Parathyroid adenoma (tissue), 2 donors: ENCODE measurements around the gene PRPF6.

Source experiments
- H2AFZ ChIP-seq: fragments of 300-600 bp; sonication (generic); one replicate; pipeline ENCODE4 v1.7.0; 2017; ENCODE audit warnings: antibody characterized with exemption, mild to moderate bottlenecking
- H3K27ac ChIP-seq: fragments of 300-600 bp; sonication (generic); one replicate; pipeline ENCODE4 v1.7.0; 2017
- H3K27me3 ChIP-seq: fragments of 300-600 bp; sonication (generic); one replicate; pipeline ENCODE4 v1.7.0; 2017; ENCODE audit warnings: low read length; ENCODE audit not compliant: control insufficient read depth, insufficient read depth
- H3K36me3 ChIP-seq: fragments of 300-600 bp; sonication (generic); one replicate; pipeline ENCODE4 v1.7.0; 2017; ENCODE audit warnings: low read length; ENCODE audit not compliant: control insufficient read depth, insufficient read depth
- H3K4me1 ChIP-seq: fragments of 300-600 bp; sonication (generic); one replicate; pipeline ENCODE4 v1.7.0; 2017; ENCODE audit warnings: control low read depth
- H3K4me2 ChIP-seq: fragments of 300-600 bp; sonication (generic); one replicate; pipeline ENCODE4 v1.7.0; 2017; ENCODE audit warnings: low read length
- H3K4me3 ChIP-seq: fragments of 300-600 bp; sonication (generic); one replicate; pipeline ENCODE4 v1.7.0; 2017; ENCODE audit warnings: low read depth, low read length
- H3K79me2 ChIP-seq: fragments of 300-600 bp; sonication (generic); one replicate; pipeline ENCODE4 v1.7.0; 2017; ENCODE audit warnings: control low read depth
- H3K9ac ChIP-seq: fragments of 300-600 bp; sonication (generic); one replicate; pipeline ENCODE4 v1.7.0; 2017; ENCODE audit warnings: mild to moderate bottlenecking
- H3K9me3 ChIP-seq: fragments of 300-600 bp; sonication (generic); one replicate; pipeline ENCODE4 v1.7.0; 2017; ENCODE audit warnings: low read length; ENCODE audit not compliant: control insufficient read depth
- CTCF ChIP-seq: fragments of 300-600 bp; sonication (generic); IDR thresholded peaks from one replicate; pipeline ENCODE4 v1.7.0; 2017; ENCODE audit warnings: antibody characterized with exemption, mild to moderate bottlenecking
- donor health status: primary hyperparathyroidism.

Gene PRPF6

GRCh38 chr20:64030371-64031134, 49.6 kb downstream of the PRPF6 start:
- Histone ChIP-seq H3K27ac (no peak overlapping the region), H3K4me3 (no peak overlapping the region), H3K9me3 (no peaks in the 10 kb centered on the region), H3K36me3 (no peaks in the 10 kb centered on the region), H2AFZ (no peak overlapping the region), H3K9ac (no peak overlapping the region), H3K27me3 (no peaks in the 10 kb centered on the region), H3K4me2 (no peak overlapping the region), H3K79me2 (peaks cover 3% of the 10 kb centered on the region), H3K4me1 (no peaks in the 10 kb centered on the region)
- TF ChIP-seq CTCF = no peak

GRCh38 chr20:64031822-64032314, 50.9 kb downstream of the PRPF6 start:
- Histone ChIP-seq H2AFZ (no peak overlapping the region), H3K27ac (no peak overlapping the region), H3K79me2 (peaks cover 3% of the 10 kb centered on the region), H3K9me3 (no peaks in the 10 kb centered on the region), H3K27me3 (no peaks in the 10 kb centered on the region), H3K4me3 (no peak overlapping the region), H3K4me1 (no peaks in the 10 kb centered on the region), H3K4me2 (no peak overlapping the region), H3K36me3 (no peaks in the 10 kb centered on the region), H3K9ac (no peak overlapping the region)
- TF ChIP-seq CTCF = no peak

- Histone ChIP-seq H3K36me3 (no peaks in the 10 kb centered on the region), H3K9me3 (no peaks in the 10 kb centered on the region)
Observed at GRCh38 chr20:64032706-64033624, 52.0 kb downstream of the PRPF6 start.

GRCh38 chr20:64033981-64034493, 53.1 kb downstream of the PRPF6 start:
- no peak overlapping the region for H3K9ac ChIP-seq
- H3K9me3 ChIP-seq = no peaks in the 10 kb centered on the region
- no peak overlapping the region for H3K4me3 ChIP-seq
- no peaks in the 10 kb centered on the region for H3K27me3 ChIP-seq
- H2AFZ ChIP-seq = no peak overlapping the region
- no peak overlapping the region for H3K4me2 ChIP-seq
- no peak for TF ChIP-seq CTCF
- H3K27ac ChIP-seq = no peak overlapping the region
- no peaks in the 10 kb centered on the region for H3K4me1 ChIP-seq
- H3K79me2 ChIP-seq = no peaks in the 10 kb centered on the region
- H3K36me3 ChIP-seq = no peaks in the 10 kb centered on the region

More at GRCh38 chr20:64032706-64033624, 52.0 kb downstream of the PRPF6 start:
- no peak for TF ChIP-seq CTCF
- no peak overlapping the region for H2AFZ ChIP-seq
- no peaks in the 10 kb centered on the region for H3K27me3 ChIP-seq
- H3K4me2 ChIP-seq = no peak overlapping the region
- no peak overlapping the region for H3K4me3 ChIP-seq
- H3K79me2 ChIP-seq = no peaks in the 10 kb centered on the region
- H3K9ac ChIP-seq = no peak overlapping the region
- H3K27ac ChIP-seq = no peak overlapping the region
- no peaks in the 10 kb centered on the region for H3K4me1 ChIP-seq
